ENCODE data around the gene WSB1. TPM values are rescaled to one million over a fixed set of nuclear protein-coding genes. Genes with fewer than 3 reads are reported as not detected.

Gene WSB1
- total and polyA plus RNA-seq, 2 of the 8 experiments (the other 6 are each of a cell fraction or from before 2014, with no cell fraction given) = 113 to 140 TPM

- Histone ChIP-seq H3K4me1 (replicated peaks in 1 of 4; ENCODE audit: control insufficient read depth in 3 of 4, insufficient read depth in 4 of 4, low read length in 3 of 4) (peaks cover 7 to 26% (median 15%) of the 10 kb centered on the region in 4 experiments), H2BK5ac (ENCODE audit: low read depth, low read length) (0 out of 2 replicates have a peak overlapping the region, but pooled peaks have one; percentile 22), H3K79me2 (ENCODE audit: control insufficient read depth in 1 of 2, insufficient read depth in 2 of 2, low read length in 2 of 2) (no peaks in the 10 kb centered on the region), H4K20me1 (replicated peaks in 1 of 2; ENCODE audit: control insufficient read depth in 1 of 2, insufficient read depth in 2 of 2, low read length in 2 of 2) (no peaks in the 10 kb centered on the region), H2AK5ac (ENCODE audit: low read depth, low read length) (no peak overlapping the region), H3K14ac (ENCODE audit: insufficient read length) (no peak overlapping the region), H3K4me2 (ENCODE audit: insufficient read depth in 1 of 2, low read depth in 2 of 2, low read length in 2 of 2) (peak overlapping the region in 1 of 2 experiments; percentile 45; a peak in 2 of 4 replicates), H3K4me3 (ENCODE audit: extremely low read depth in 1 of 4, insufficient read depth in 2 of 4, low read depth in 3 of 4, low read length in 4 of 4) (no peak overlapping the region), H4K5ac (ENCODE audit: insufficient read length, low read depth, low read length) (no peak overlapping the region), H3K36me3 (ENCODE audit: control insufficient read depth in 2 of 4, insufficient read depth in 4 of 4, low read length in 3 of 4) (no peaks in the 10 kb centered on the region), H2AFZ (ENCODE audit: low read length) (no peak overlapping the region), H3K23ac (ENCODE audit: insufficient read length) (no peak overlapping the region), H4K91ac (replicated peaks; ENCODE audit: insufficient read length, low read length) (peak overlapping the region; percentile 9), H3K56ac (replicated peaks; ENCODE audit: insufficient read length, low read depth, low read length) (no peak overlapping the region), H3K23me2 (ENCODE audit: low read depth, low read length) (0 out of 2 replicates have a peak, but pooled peaks cover 3% of the 10 kb centered on the region), H2BK15ac (ENCODE audit: low read length) (no peak overlapping the region), H2BK120ac (replicated peaks; ENCODE audit: low read depth, low read length) (no peak overlapping the region), H3K79me1 (ENCODE audit: low read depth, low read length) (no peaks in the 10 kb centered on the region; the same call in 1 of the 2 replicates), H4K8ac (ENCODE audit: extremely low read depth, insufficient read depth, low read length) (no peak overlapping the region), H2BK12ac (ENCODE audit: low read depth, low read length) (no peak overlapping the region; the same call in 1 of the 2 replicates), H3K27me3 (replicated peaks in 1 of 4; ENCODE audit: control insufficient read depth in 3 of 4, extremely low read depth in 1 of 4, insufficient read depth in 3 of 4, low read length in 3 of 4) (no peaks in the 10 kb centered on the region), H3K4ac (replicated peaks; ENCODE audit: insufficient read length, low read depth, low read length) (no peak overlapping the region), H3K9me3 (ENCODE audit: insufficient read depth in 2 of 2, low read depth in 1 of 2, low read length in 1 of 2) (no peaks in the 10 kb centered on the region), H3K27ac (ENCODE audit: low read depth, low read length) (no peak overlapping the region), H3K18ac (ENCODE audit: extremely low read depth, low read length) (peak overlapping the region; percentile 15; the same call in 1 of the 2 replicates), H3K9ac (replicated peaks in 1 of 4; ENCODE audit: extremely low read depth in 1 of 4, low read depth in 3 of 4, low read length in 3 of 4) (no peak overlapping the region), H2BK20ac (ENCODE audit: low read length) (no peak overlapping the region; the same call in 1 of the 2 replicates)
- FAIRE-seq (no peak), DNase-seq (ENCODE audit: low read depth in 1 of 2, low spot score in 2 of 2) (no peak)
- no peak for TF ChIP-seq ASH2L (IDR thresholded peaks at IDR 0.05; ENCODE audit: low read length)
- POLR2A ChIA-PET (ENCODE audit: partially characterized antibody) = no interaction called here
- CTCF ChIA-PET (ENCODE audit: partially characterized antibody) = interaction anchor here (1.7 to 1.9 kb wide), 2 partner anchors 41 to 98 kb away, joined by 3 to 4 read pairs; no protein-coding TSS in a partner anchor
- 88% methylated on average over 9 of the region's 9 CpGs; no CpG with 5 or more reads in 1 of the 2 experiments for WGBS, 2 experiments (ENCODE audit: extremely low coverage in 1 of 2, insufficient coverage in 1 of 2, insufficient read length in 1 of 2, insufficient replicate concordance in 2 of 2, low coverage in 1 of 2, low lambda C conversion rate in 2 of 2, missing lambda C conversion rate in 1 of 2)
These were observed 45.4 kb downstream of the WSB1 start for GRCh38 chr17:27339198-27339835.

Measured in H1 (cell line).